ENCODE data around the gene ATP11A.
A peak's percentile ranks its signal among the peaks of the same experiment; 100 is the strongest.
"Not testable (repeated sequence)": the region's sequence is repeated elsewhere in the genome, so short reads cannot be mapped to it uniquely, and the experiment has no call there.

The ATP11A gene

DNA sequence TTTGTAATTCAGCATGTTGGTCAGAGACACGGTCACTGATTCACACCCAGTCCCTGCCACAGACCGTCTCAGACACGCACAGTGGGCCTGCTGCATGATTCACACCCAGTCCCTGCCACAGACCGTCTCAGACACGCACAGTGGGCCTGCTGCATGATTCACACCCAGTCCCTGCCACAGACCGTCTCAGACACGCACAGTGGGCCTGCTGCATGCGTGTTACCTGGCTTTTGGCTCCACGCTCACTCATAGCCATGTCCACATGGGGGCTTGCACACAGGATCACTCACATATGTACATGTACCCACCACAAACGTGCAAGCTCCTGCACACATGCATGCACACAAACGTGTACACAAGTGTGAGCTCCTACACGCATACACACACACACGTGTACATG, 194.9 kb downstream of the ATP11A start:
- DNase-seq, result not testable (repeated sequence)

- no peak for DNase-seq
Observed at GRCh38 chr13:112885242-112885781, 195.5 kb downstream of the ATP11A start.

DNA sequence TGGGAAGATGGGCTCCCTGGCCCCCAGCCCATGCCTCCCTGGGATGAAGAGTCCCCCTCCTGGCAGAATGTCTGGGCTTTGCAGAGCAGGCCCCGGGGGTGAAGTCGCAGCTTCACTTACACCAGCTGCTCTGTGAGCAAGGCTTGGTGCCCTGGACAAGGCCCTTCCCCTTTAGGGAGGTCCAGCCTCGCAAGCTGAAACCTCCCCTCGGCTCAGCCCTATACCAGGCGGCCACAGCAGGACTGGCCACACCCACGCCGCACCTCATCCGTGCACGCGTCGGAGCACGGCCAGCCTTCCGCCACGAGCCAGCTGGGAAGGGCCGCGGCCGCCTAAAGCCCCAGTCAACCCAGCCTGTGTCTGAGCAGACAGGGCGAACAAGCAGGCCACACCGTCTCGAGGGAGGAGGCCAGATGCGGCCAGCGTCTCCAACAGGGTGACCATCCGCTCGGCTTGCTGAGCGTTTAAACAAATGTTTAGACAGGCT, 196.0 kb downstream of the ATP11A start:
- DNase-seq, result peak; percentile 72 to 94

DNA sequence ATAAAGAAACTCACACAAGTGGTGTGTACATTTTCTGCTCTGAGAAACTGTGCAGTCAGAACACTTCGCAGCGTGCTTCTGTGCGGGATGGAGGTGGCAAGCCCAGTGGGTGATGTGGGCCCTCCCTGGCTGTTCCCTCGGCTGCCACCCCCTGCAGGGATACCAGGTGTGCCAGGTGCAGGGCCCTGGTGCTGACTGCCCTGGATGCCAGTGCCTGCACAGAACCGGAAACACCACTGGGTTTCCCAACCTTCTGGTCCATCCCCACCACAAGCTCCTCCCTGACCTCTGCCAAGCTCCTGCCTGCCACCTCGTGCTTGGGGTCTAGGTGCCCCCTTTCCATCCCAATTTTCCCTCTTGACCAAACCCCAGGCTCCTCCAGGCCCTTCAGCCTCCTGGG, 197.3 kb downstream of the ATP11A start:
- no peak for DNase-seq

DNA sequence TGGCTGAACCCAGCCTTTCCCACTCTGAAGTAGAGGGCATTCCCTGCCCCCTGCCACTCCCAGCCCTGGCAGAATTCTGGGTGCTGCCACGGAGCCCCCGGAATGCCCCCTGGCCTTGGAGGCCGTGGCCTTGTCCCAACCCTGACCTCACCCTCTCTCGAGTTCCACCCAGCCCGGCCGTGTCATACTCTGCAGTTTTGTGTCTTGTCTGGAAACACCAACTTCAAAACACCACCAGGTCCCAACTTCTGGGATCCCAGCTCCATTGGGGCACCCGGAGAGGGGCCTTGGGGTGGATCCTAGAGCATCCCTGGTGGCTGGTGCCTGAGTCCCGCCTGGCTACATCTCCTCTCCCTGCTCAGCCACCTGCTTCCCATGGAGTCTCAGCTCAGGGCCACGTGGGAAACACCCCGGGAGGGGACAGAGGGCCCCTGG, 197.7 kb downstream of the ATP11A start:
- no peak for DNase-seq

- DNase-seq, result no peak
Observed at GRCh38 chr13:112888238-112889111, 198.6 kb downstream of the ATP11A start.

- no peak for DNase-seq
Observed at GRCh38 chr13:112889351-112890290, 199.8 kb downstream of the ATP11A start.

GRCh38 chr13:112890316-112891145, 200.7 kb downstream of the ATP11A start:
- no peak for DNase-seq

GRCh38 chr13:112891477-112892401, 201.9 kb downstream of the ATP11A start:
- peak; percentile 28 to 88 for DNase-seq

DNA sequence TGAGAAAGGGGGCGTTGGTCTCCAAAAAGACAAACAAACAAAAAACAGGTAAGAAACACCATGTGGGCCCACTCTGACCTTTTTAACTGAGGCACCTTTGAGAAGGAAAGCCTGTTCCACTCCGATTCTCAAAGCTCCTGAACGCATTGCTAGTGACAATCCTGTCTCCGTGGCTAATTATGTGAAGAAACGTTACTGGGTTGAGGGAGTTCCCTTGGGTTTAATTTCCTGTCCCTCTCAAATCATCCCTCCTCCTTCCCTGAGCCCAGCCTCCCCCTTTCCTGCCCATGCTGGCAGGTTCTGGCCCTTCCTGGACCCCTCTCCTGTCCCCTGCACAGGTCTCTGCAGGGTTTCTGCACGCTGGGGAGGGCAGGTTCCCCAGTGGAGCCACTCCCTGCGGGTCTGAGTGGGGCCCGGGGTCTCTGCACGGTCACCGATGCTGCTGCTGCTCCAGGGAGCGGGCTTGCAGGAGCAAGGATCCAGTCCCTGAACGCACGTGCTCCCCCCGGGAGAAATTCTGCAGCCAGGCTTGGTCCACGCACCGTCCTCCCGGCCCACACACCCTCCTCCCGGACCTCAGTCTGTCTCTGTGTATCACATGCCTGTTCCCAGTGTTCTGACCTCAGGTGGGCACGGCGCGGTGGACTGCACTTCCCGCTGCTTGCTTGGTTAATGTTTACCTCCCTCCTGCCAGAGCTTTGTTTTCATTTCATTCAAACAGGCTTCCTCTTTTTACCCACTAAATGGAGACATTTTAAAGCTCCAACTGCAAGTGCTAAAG, 202.8 kb downstream of the ATP11A start:
- peak; percentile 31 to 75 for DNase-seq

- DNase-seq, result no peak
Observed at GRCh38 chr13:112893207-112893569, 203.3 kb downstream of the ATP11A start.

DNA sequence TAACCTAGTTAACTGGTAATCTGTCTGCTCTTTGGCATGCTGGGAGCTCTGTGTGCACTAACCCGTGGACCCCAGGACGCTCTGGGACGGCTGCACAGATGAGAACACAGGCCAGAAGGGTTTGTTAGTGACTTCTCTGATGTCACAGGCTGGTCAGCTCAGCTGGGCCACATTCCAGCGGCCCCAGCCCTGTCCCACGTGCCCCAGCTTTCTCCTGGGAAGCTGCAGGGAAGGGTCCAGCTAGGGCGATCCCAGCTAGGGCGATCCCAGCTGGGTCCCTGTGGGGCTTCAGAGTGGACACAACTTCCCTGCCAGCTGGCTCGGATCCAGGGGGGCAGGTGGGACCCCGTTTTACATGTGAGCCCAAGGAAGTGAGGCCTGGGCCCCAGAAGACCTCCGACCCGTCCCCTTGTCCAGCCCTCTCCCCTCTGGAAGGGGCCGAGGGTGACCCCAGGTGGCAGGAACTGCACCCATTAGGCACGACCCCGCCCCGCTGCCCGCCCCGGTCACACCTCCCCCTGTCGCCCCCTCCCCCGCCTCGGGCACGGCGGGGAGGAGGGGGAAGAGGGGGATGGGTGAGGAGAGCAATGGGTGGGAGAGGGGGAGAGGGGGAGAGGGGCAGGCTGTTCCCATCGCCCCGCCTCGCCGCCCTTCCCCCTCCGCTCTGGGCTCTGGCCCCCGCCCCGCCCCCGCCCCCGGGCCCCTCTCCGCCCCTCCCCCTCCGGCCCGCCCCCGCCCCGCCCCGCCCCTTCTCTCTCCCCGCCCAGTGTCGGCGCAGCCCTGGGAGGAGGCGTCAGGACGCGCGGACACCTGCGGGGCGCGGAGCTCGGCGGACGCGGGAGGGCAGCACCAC, 204.0 kb downstream of the ATP11A start:
- DNase-seq, result peak in 1 of 2 experiments; percentile 88

GRCh38 chr13:112894423-112894672, 204.5 kb downstream of the ATP11A start:
- no peak for DNase-seq

DNA sequence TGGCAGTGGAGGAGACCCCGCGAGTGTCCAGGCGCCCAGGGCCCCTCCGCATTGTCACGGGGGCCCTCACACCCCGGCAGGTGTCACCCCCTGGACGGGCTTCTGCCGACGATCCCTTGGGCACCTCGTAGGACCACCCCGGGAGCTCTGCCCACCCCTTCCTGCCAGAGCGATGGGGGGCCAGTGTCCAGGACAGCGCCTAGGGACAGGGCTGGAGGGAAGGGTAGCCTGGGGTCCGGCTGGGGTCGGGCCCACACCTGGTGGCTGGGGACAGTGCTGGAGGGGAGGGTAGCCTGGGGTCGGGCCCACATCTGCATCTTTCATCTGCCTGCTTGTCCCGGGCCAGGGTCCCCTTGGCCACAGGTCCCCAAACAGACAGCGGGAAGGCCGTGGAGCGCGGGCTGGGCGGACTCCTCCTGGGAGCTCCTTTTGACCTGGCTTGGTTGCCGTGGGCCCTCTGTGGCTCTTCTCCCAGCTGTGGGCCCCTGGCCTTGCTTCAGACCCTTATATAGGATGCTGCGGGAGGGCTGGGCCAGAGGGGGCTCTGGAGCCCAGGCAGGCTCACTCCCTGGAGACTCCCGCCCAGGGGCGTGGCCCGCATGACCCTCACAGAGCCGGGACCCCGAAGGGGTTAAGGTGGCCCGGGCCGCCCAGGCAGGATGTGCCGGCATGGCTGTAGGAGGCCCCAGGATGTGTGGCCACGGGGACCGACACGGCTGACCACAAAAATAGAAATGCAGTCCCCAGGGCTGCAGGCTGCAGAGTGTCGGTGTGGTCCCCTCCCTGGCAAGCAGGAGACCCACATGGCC, 205.0 kb downstream of the ATP11A start:
- DNase-seq, result peak in 1 of 2 experiments; percentile 58

- DNase-seq, result no peak
Observed at GRCh38 chr13:112895521-112896465, 206.0 kb downstream of the ATP11A start.

GRCh38 chr13:112896736-112897602, 207.1 kb downstream of the ATP11A start:
- no peak for DNase-seq

DNA sequence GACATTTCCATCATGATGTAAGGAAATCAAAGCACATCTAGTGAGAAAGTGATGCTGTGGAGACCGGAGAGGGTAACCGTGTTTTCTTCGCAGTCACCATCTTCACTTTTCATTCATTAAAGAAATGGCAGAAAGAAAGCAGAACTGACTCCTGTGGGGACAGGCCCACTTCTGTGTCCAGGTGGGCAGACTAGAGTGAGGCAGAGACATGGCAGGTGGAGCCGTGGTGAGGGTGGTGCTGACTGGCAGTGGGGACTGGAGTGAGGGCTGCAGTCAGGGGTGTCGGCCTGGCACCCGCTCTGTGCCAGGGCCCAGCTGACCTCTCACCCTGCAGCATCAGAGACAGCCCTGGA, 207.7 kb downstream of the ATP11A start:
- DNase-seq, result no peak

Data from NCI-H526 (cell line).